HG02763 (cell line): ENCODE measurements around the gene AGAP1.

ENCODE experiments used
- ATAC-seq: cut with Tn5 transposase; IDR thresholded peaks from one replicate; pipeline ENCODE4 v1.9.1; 2021; ENCODE audit warnings: mild to moderate bottlenecking, moderate library complexity; ENCODE audit not compliant: unreplicated experiment

The AGAP1 gene

DNA sequence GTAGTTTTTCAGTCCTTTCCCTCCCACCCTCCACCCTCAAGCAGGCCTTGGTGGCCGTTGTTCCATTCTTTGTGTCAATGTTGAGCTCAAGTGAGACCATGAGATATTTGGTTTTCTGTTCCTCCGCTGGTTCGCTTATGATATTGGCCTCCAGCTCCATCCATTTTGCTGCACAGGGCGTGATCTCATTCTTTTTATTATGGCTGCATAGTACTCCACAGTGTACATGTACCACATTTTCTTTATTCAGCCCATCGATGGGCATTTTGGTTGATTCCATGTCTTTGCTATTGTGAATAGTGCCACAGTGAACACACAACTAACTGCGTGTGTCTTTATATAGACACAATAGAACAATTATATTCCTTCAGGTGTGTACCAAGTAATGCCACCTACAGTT lies 14.1 kb downstream of the AGAP1 start:
- no peak for ATAC-seq

- no peak for ATAC-seq
These were observed 14.7 kb downstream of the AGAP1 start for GRCh38 chr2:235508371-235509160.

GRCh38 chr2:235510318-235510717 lies 16.5 kb downstream of the AGAP1 start:
- no peak for ATAC-seq

DNA sequence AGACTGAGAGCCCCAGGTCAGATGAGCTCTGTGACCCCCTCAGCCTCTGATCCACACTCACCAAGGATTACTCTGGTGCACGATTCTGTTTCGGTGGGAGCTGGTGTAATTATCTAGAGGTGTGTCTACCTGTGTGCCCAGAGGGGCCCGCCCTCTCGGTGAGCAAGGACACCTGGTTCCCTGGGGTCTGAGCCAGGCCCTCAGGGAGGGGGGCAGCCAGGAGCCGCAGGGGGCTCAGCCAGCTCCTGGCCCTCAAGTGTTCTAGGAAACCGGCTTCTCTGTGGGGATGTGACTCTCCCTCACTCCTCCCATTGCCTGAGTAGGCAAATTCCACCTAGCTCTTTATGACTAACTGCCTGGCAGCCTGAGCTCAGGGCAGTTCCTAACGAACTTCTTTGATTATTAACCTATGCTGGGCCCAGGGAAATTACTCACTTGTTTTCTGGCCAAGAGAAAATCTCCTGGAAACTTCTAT lies 17.4 kb downstream of the AGAP1 start:
- no peak for ATAC-seq

GRCh38 chr2:235511751-235512698 lies 18.2 kb downstream of the AGAP1 start:
- no peak for ATAC-seq

DNA sequence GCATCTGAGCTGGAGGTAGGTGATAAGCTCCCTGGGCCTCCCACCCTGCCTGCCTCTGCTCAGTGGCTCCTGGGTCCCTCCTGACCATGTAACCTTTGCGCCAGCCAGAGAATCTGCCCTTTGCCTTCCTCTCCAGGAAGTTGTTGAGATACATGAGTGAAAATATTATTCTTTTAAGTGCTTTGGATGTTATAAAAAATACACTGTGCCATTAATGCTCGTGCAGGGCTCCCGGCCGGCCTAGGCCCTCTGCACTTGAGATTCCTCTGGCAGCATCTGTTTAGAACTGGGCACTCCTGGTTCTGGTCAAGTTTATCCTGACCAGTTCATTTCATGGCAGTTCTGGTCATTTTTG lies 18.8 kb downstream of the AGAP1 start:
- ATAC-seq: no peak

- no peak for ATAC-seq
These were observed 20.3 kb downstream of the AGAP1 start for GRCh38 chr2:235513984-235514626.

GRCh38 chr2:235514627-235515363 lies 21.0 kb downstream of the AGAP1 start:
- ATAC-seq: no peak

- no peak for ATAC-seq
These were observed 21.5 kb downstream of the AGAP1 start for GRCh38 chr2:235515364-235515742.

DNA sequence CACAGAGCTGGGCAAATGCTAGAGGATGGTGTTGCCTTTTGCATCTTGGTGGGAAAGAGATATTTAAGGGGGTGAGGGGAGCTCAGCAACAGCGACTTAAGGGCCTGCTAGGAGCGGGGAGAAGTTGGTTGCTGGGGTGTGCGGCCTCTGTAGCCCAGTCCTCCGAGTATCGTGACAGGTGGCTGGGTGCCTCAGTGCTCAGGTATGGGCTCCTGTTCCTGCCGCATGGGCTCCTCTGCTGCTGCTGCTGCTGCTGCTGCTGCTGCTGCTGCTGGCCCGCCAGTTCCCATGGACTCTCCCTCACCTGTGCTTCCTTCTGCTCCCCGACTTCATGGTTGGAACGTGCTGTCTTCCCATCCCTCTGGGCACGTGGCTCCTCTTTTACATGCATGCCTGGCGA lies 22.0 kb downstream of the AGAP1 start:
- no peak for ATAC-seq

DNA sequence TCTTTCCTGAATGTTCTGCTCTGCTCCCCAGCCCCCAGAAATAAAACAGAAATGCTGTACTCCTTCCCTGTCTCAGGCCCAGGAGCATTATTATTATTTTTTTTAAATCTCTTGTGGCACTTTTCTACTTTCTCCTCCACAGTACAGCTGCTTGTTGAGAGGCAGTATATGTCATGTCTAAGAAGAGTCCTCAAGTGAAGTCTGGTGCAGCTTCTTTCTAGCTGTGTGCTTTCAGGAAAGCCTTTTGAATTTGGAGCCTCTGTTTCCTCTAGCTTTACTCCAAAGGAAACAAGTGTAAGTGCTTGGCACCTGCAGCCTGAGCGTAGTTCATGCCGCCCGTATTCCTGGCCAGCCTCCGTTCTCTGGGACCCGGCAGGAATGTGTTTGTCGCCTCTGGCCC lies 22.4 kb downstream of the AGAP1 start:
- no peak for ATAC-seq

DNA sequence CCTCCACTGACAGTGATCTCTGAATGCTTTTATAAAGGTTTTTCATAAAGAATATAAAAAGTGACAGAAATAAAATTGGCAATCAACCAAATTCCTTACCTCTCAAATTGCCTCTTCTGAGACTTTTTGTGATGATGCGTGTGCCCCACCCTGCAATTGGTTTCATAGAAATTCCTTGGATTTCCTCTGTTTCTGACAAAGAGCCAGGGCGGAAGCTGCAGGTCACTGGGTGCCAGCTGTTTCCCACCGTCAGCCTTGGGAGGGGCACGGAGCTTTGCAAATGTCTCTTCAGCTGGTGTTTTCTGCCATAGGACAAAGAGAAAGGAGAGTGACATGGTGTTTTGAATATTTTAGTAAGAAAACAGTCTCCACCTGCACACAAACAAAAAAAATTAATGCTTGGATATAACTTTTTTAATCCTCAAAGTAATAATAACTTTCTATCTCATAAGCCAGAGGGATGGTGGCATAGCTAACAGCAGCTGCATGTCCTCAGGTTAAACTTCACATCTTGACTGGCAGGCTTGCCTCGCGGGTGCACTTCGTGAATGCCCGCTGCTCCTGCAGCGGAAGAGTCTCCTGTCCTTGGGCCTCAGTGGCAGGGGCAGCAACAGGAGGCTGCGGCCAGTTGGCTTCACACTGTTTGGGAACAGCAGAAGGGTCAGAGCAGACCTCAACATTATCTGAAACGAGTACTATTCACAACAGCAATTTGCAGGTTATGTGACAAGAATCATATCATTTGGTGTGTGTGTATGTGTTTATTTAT lies 24.7 kb downstream of the AGAP1 start:
- no peak for ATAC-seq

GRCh38 chr2:235520787-235521186 lies 26.9 kb downstream of the AGAP1 start:
- ATAC-seq: no peak

DNA sequence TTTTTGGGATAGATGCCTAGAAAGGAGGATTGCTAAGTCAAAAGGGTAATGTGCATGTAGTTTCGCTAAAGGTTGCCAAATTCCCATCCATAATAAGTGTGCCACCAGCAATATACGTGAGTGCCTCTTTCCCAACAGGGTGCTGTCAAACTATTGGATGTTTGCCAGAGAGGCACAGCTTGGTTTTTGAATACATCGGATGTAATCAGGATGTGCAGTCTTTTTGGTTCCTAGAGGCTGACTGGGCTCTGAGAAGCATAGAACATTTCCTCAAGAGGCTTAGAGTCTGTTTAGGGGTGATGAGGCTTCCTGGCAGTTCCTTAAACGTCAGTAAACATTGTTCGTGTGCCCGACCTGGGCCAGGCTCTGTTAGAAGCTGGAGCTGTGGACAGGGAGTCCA lies 28.0 kb downstream of the AGAP1 start:
- ATAC-seq: no peak

DNA sequence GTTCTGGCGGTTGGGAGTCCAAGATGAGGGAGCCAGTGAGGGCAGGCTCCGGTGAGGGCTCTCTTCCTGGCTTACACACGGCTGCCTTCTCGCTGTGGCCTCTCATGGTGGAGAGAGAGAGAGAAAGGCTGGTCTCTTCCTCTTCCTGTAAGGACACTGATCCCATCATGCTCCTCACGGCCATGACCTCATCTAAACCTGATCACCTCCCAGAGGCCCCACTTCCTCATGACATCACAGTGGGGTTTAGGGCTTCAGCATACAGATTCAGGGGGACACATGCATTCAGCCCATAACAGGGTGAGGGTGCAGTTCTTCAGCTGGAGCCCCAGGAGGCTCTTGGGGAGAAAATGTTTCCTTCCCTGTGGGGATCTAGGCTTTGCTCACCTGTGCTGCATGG lies 29.2 kb downstream of the AGAP1 start:
- ATAC-seq: no peak

- no peak for ATAC-seq
These were observed 29.8 kb downstream of the AGAP1 start for GRCh38 chr2:235523486-235524150.

- no peak for ATAC-seq
These were observed 32.3 kb downstream of the AGAP1 start for GRCh38 chr2:235526166-235526565.

- ATAC-seq: no peak
These were observed 34.1 kb downstream of the AGAP1 start for GRCh38 chr2:235527806-235528469.

DNA sequence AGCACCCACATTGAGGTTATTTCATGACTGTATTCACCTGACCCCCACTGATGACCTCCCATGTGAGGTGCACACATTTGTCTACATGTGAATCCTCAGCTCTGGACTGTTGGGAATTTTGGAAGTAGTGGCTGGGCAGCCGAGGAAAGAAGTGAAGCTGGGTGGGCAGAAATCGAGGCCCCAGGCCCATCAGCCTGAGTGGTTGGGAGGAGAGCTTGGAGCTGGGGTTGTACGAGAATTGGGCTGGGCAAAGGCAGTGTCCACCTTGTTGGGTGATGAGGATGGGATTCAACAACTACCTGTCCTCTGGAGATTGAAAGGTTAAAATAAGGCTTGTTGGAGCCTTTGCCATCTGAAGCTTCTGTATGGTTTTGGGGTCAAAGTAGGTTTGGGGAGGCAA lies 35.8 kb downstream of the AGAP1 start:
- no peak for ATAC-seq
